ENCODE measurements around the gene PROX2.

The PROX2 gene

GRCh38 chr14:74846968-74847665, 28.8 kb downstream of the PROX2 start:
- DNase-seq (ENCODE audit: insufficient read length, low spot score): no peak
- no peak for FAIRE-seq

DNA sequence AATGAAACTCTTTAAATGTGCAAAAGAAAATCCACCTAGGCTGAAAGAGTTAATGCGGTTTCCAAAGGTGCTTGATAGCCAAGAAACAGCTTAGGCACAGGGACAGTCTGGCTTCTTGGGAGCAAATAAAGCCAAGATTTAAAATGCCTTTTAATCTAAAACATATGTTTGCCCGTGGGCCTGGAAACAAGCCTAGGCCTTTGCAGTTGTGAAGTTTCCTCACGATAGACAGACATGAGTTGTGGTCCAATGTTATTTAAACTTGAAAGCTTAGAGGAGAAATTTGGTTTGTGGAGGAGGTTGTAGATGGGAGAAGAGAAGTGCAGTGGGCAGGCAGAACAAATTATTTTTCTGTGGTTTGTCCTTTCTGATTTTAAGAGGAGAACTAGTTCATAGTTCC, 29.8 kb downstream of the PROX2 start:
- FAIRE-seq (no peak), DNase-seq (ENCODE audit: insufficient read length, low spot score) (no peak)

GRCh38 chr14:74843653-74844052, 32.3 kb downstream of the PROX2 start:
- DNase-seq (ENCODE audit: insufficient read length, low spot score): no peak
- no peak for FAIRE-seq

GRCh38 chr14:74841230-74842207, 34.4 kb downstream of the PROX2 start:
- peak; percentile 97 for FAIRE-seq

GRCh38 chr14:74840603-74841030, 35.3 kb downstream of the PROX2 start:
- DNase-seq (ENCODE audit: insufficient read length, low spot score) (no peak), FAIRE-seq (peak; percentile 96)

More at GRCh38 chr14:74841230-74842207, 34.4 kb downstream of the PROX2 start:
- peak; percentile 27 for DNase-seq (ENCODE audit: insufficient read length, low spot score)

DNA sequence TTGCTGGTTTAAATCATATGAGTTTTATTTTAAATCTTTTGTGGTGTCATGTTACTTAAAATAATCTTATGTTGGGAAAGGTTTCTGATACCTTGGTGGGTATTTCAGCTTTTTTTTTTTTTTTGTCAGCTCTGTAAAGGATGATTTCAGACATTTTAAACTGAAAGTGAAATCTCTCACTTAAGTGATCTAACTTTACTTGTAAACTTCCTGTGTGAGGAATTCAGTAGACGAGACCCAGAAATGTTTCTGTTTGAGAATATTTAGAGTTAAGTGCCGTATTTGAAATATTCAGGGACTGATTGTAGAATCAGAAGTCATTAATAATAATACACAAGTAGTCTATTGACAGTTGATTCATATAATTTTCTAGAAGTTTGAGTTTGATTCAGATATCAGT, 37.8 kb downstream of the PROX2 start:
- peak; percentile 93 for FAIRE-seq
- DNase-seq (ENCODE audit: insufficient read length, low spot score): no peak

DNA sequence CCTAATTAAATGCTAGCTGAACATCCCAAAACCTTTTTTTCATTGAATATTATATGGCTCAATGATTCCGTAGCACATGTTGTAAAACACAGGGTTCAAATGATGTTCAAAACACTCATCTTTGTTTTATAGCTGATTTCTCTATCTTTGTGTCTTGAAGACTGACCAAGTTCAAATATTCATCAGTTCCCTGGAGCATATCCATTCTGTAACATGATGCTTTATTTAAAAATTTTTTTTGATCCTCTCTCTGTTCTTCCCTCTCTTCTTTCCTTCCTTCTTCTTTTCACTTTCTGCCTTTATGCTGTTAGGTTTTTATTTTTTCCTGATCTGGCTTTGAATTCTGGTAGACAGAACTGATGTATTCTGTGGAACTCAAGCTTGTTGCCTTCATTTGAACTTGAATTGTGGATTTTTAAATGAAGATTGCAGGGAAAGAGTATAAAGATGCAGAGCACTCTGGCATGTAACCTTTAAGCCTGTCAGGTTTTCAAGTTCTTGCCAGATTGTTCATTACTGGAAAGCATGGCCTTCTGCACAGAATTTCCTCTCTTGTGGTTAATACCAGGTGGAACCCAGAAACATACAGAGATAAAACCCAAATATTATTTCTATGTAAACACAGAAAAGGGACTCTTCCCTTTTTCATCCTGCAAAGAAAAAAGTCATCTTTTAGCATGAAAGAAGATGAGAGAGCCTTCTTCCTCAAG, 39.5 kb downstream of the PROX2 start:
- DNase-seq (ENCODE audit: insufficient read length, low spot score) (no peak), FAIRE-seq (peak; percentile 89)

- peak; percentile 95 for FAIRE-seq
- no peak for DNase-seq (ENCODE audit: insufficient read length, low spot score)
These were observed 40.2 kb downstream of the PROX2 start for GRCh38 chr14:74835645-74836250.

DNA sequence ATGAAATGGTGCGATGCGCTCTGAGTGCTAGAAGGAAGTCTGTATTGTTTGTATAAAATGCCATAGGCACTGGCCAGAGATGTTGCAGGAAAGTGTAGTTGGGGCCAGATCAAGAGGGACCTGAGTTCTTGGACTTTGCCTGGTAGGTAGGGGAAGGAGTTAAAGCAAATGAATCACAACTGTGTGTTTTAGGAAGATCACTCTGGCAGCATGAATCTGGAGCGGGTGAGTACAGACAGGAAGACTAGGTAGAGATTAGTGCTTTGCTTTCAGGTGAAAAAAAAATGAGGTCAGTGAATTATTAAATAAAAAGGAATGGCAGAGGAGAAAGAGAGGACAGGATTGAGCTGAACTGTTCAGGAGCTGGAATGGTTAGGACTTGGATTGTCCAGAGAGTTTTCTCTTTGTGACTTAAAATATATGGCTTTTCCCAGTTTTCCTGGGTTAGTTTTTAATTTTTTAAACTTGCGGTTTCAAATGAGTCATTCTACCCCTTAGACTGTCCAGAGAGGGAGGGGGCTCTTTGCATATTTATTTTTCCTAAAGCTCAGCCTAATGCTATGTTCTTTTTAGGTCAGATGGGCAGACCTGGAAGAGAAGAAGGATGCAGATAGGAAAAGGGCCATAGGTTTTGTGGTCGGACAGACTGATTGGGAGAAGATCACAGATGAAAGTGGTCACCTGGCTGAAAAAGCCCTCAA, 41.1 kb downstream of the PROX2 start:
- FAIRE-seq (no peak), DNase-seq (ENCODE audit: insufficient read length, low spot score) (no peak)

DNA sequence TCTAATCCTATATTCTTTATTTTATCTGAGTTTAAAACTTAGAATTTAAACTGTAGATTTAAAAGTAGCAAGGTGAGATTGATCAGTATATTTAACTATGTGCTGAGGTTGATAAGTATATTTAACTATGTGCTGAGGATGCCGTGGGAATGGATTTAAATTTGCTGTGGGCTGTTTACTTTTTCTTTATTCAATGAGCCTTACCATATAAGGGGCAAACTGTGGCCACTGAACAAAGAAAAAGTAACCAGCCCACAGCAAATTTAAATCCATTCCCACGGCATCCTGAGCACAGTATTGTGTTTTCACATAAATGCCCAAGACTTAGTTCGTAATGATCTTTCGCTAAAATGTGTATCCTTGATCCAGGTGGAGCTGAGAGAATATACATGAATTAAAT, 43.1 kb downstream of the PROX2 start:
- no peak for FAIRE-seq
- DNase-seq (ENCODE audit: insufficient read length, low spot score): no peak

- DNase-seq (ENCODE audit: insufficient read length, low spot score): no peak
- FAIRE-seq: no peak
These were observed 46.7 kb downstream of the PROX2 start for GRCh38 chr14:74829251-74829650.

DNA sequence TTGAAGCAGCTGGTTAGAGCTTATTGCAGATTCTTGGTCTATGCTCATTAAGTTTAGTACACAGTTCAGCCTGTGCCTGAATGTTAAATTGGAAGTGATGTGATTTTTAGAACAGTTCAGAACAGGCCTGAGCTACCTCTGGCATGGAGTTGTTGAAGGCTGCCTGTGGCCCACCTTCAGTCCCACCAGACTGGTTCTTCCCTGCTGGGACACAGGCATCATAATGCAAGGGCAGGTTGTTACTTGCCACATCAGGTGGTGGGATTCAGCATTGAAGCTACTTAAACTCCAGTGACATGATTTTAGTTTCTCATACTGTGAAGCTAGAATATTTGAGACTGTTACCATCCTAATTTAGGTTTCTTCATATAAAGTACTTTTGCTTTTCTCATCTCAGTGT, 49.4 kb downstream of the PROX2 start:
- DNase-seq (ENCODE audit: insufficient read length, low spot score): no peak
- no peak for FAIRE-seq

All from GM19239 (cell line).